ENCODE results near the gene S100A13.

- TF ChIP-seq CTCF (conservative IDR thresholded peaks at IDR 0.05) (no peak), EZH2 (IDR thresholded peaks at IDR 0.05; ENCODE audit: low read depth) (no peak)
Observed at GRCh38 chr1:153612111-153612754, 15.1 kb downstream of the S100A13 start.

All from PC-9 (cell line).